ENCODE data around the gene ASB3.

ASB3 gene

GRCh38 chr2:53813151-53813550 lies 26.4 kb upstream of the ASB3 start:
- Mint-ChIP-seq H3K4me1 (ENCODE audit: low read depth) (no peaks in the 10 kb centered on the region), H3K27ac (no peak overlapping the region), H3K36me3 (ENCODE audit: low read depth) (peaks cover 36% of the 10 kb centered on the region), H3K4me3 (no peak overlapping the region), H3K27me3 (ENCODE audit: low read depth) (no peaks in the 10 kb centered on the region), H3K9me3 (no peaks in the 10 kb centered on the region)
- no peak for DNase-seq (ENCODE audit: low spot score)

- Mint-ChIP-seq H3K27ac (no peak overlapping the region), H3K36me3 (ENCODE audit: low read depth) (peaks cover 32% of the 10 kb centered on the region), H3K4me3 (no peak overlapping the region), H3K4me1 (ENCODE audit: low read depth) (no peaks in the 10 kb centered on the region), H3K27me3 (ENCODE audit: low read depth) (no peaks in the 10 kb centered on the region), H3K9me3 (no peaks in the 10 kb centered on the region)
- no peak for DNase-seq (ENCODE audit: low spot score)
These were observed 24.8 kb upstream of the ASB3 start for GRCh38 chr2:53811601-53812000.

- no peak for DNase-seq (ENCODE audit: low spot score)
- Mint-ChIP-seq H3K36me3 (ENCODE audit: low read depth) (peaks cover 53% of the 10 kb centered on the region), H3K9me3 (no peaks in the 10 kb centered on the region), H3K27me3 (ENCODE audit: low read depth) (no peaks in the 10 kb centered on the region), H3K27ac (no peak overlapping the region), H3K4me1 (ENCODE audit: low read depth) (peaks cover 12% of the 10 kb centered on the region), H3K4me3 (no peak overlapping the region)
These were observed 15.9 kb upstream of the ASB3 start for GRCh38 chr2:53802617-53803151.

GRCh38 chr2:53801547-53801946 lies 14.8 kb upstream of the ASB3 start:
- no peak overlapping the region for H3K27ac Mint-ChIP-seq
- H3K9me3 Mint-ChIP-seq = no peaks in the 10 kb centered on the region
- DNase-seq (ENCODE audit: low spot score) = no peak
- peaks cover 12% of the 10 kb centered on the region for H3K4me1 Mint-ChIP-seq (ENCODE audit: low read depth)
- no peak overlapping the region for H3K4me3 Mint-ChIP-seq
- H3K36me3 Mint-ChIP-seq (ENCODE audit: low read depth) = peaks cover 51% of the 10 kb centered on the region
- H3K27me3 Mint-ChIP-seq (ENCODE audit: low read depth) = no peaks in the 10 kb centered on the region

- Mint-ChIP-seq H3K4me1 (ENCODE audit: low read depth) (peaks cover 16% of the 10 kb centered on the region), H3K36me3 (ENCODE audit: low read depth) (peaks cover 30% of the 10 kb centered on the region), H3K27ac (no peak overlapping the region), H3K4me3 (no peak overlapping the region), H3K27me3 (ENCODE audit: low read depth) (no peaks in the 10 kb centered on the region), H3K9me3 (no peaks in the 10 kb centered on the region)
- DNase-seq (ENCODE audit: low spot score) = no peak
These were observed 7.1 kb upstream of the ASB3 start for GRCh38 chr2:53793821-53794220.

GRCh38 chr2:53793261-53793660 lies 6.5 kb upstream of the ASB3 start:
- no peaks in the 10 kb centered on the region for H3K9me3 Mint-ChIP-seq
- H3K36me3 Mint-ChIP-seq (ENCODE audit: low read depth) = peaks cover 27% of the 10 kb centered on the region
- no peak overlapping the region for H3K27ac Mint-ChIP-seq

DNA sequence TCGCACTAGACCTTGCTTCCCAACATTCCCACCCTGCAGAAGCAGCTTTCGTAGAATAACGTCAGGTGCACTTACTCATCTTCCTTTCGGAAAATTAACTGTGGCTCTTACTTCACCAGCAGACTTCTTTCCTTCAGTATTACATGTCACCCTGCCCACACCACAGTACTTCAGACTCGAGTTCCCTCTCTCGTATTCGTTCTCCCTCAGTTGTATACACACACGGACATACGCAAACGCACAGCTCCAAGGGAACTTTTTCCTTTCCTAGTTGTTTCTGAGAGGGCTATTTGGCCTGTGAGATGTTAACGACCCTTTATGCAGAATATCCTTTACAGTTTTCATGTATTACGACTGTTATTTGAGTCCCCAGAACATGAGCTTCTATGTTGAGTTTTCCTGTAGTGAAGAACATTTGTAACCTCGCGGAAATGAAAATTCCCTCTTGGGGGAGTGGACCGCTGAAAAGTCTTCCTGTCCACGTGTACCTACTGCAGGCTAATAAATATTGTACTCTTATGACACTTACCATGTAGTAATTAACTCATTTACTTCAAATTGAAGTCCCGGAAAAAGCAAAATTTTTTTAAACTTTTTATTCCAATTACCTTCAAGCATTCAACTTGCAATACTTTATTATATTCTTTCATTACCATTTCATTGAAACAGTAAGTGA lies 999 bp upstream of the ASB3 start:
- H3K4me3 Mint-ChIP-seq = peak overlapping the region; percentile 96
- peaks cover 36% of the 10 kb centered on the region for H3K4me1 Mint-ChIP-seq (ENCODE audit: low read depth)
- peaks cover 10% of the 10 kb centered on the region for H3K36me3 Mint-ChIP-seq (ENCODE audit: low read depth)
- no peaks in the 10 kb centered on the region for H3K27me3 Mint-ChIP-seq (ENCODE audit: low read depth)
- peak; percentile 33 for DNase-seq (ENCODE audit: low spot score)
- peak overlapping the region; percentile 96 for H3K27ac Mint-ChIP-seq
- H3K9me3 Mint-ChIP-seq = no peaks in the 10 kb centered on the region

More at GRCh38 chr2:53793261-53793660, 6.5 kb upstream of the ASB3 start:
- no peaks in the 10 kb centered on the region for H3K27me3 Mint-ChIP-seq (ENCODE audit: low read depth)
- H3K4me1 Mint-ChIP-seq (ENCODE audit: low read depth) = peaks cover 15% of the 10 kb centered on the region
- DNase-seq (ENCODE audit: low spot score) = no peak
- H3K4me3 Mint-ChIP-seq = no peak overlapping the region

GRCh38 chr2:53786352-53786704 lies 425 bp downstream of the ASB3 start:
- Mint-ChIP-seq H3K4me1 (ENCODE audit: low read depth) (peaks cover 34% of the 10 kb centered on the region), H3K4me3 (peak overlapping the region; percentile 96), H3K27ac (peak overlapping the region; percentile 96), H3K27me3 (ENCODE audit: low read depth) (no peaks in the 10 kb centered on the region), H3K9me3 (no peaks in the 10 kb centered on the region), H3K36me3 (ENCODE audit: low read depth) (peaks cover 18% of the 10 kb centered on the region)
- peak; percentile 39 for DNase-seq (ENCODE audit: low spot score)

DNA sequence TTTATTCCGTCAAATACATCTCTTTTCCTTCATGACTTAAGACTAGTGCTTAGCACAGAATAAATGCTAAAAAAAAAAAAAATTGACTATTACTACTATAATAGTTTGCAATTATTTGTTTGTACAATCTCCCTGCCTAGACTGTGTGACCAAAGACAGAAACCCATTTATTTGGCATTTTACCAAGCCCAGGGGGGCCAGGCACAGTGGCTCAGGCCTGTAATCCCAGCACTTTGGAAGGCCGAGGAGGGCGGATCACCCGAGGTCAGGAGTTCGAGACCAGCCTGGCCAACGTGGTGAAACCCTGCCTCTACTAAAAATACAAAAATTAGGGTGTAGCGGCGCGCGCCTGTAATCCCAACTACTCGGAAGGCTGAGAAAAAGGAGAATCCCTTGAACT lies 1.4 kb downstream of the ASB3 start:
- DNase-seq (ENCODE audit: low spot score) = no peak
- H3K27ac Mint-ChIP-seq = peak overlapping the region; percentile 96
- H3K9me3 Mint-ChIP-seq = no peaks in the 10 kb centered on the region
- peak overlapping the region; percentile 96 for H3K4me3 Mint-ChIP-seq
- peaks cover 27% of the 10 kb centered on the region for H3K4me1 Mint-ChIP-seq (ENCODE audit: low read depth)
- H3K27me3 Mint-ChIP-seq (ENCODE audit: low read depth) = no peaks in the 10 kb centered on the region
- H3K36me3 Mint-ChIP-seq (ENCODE audit: low read depth) = peaks cover 16% of the 10 kb centered on the region

GRCh38 chr2:53784436-53784835 lies 2.3 kb downstream of the ASB3 start:
- Mint-ChIP-seq H3K27me3 (ENCODE audit: low read depth) (no peaks in the 10 kb centered on the region), H3K4me1 (ENCODE audit: low read depth) (peaks cover 26% of the 10 kb centered on the region), H3K9me3 (no peaks in the 10 kb centered on the region), H3K4me3 (peak overlapping the region; percentile 96), H3K27ac (no peak overlapping the region), H3K36me3 (ENCODE audit: low read depth) (peaks cover 24% of the 10 kb centered on the region)
- no peak for DNase-seq (ENCODE audit: low spot score)

- no peaks in the 10 kb centered on the region for H3K27me3 Mint-ChIP-seq (ENCODE audit: low read depth)
- H3K4me3 Mint-ChIP-seq = no peak overlapping the region
- H3K9me3 Mint-ChIP-seq = peaks cover 4% of the 10 kb centered on the region
- H3K4me1 Mint-ChIP-seq (ENCODE audit: low read depth) = peaks cover 28% of the 10 kb centered on the region
- no peak for DNase-seq (ENCODE audit: low spot score)
- peaks cover 34% of the 10 kb centered on the region for H3K36me3 Mint-ChIP-seq (ENCODE audit: low read depth)
- no peak overlapping the region for H3K27ac Mint-ChIP-seq
These were observed 4.1 kb downstream of the ASB3 start for GRCh38 chr2:53782676-53783075.

DNA sequence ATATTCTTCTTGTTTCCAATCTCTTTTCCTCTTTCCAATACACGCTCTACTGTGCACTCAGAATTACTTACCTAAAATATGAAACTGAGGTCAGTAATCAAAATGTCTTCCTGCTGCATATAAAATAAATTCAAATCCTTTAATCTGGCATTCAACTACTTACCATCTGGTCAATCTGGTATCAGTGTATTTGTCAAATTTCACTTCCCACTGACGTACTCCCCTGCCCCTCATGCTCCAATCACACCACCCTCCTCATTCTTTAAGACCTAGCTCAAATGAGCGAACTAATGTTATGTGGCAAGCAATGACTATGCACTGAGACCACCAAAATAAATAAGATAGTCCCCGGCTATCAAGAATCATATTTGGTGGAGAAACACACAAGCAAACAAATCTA lies 6.7 kb downstream of the ASB3 start:
- H3K9me3 Mint-ChIP-seq = peaks cover 4% of the 10 kb centered on the region
- H3K4me1 Mint-ChIP-seq (ENCODE audit: low read depth) = peaks cover 29% of the 10 kb centered on the region
- no peak for DNase-seq (ENCODE audit: low spot score)
- H3K4me3 Mint-ChIP-seq = no peak overlapping the region
- H3K27me3 Mint-ChIP-seq (ENCODE audit: low read depth) = no peaks in the 10 kb centered on the region
- H3K27ac Mint-ChIP-seq = no peak overlapping the region
- peaks cover 38% of the 10 kb centered on the region for H3K36me3 Mint-ChIP-seq (ENCODE audit: low read depth)

GRCh38 chr2:53778536-53779162 lies 8.1 kb downstream of the ASB3 start:
- H3K4me3 Mint-ChIP-seq = no peak overlapping the region
- DNase-seq (ENCODE audit: low spot score) = no peak
- H3K36me3 Mint-ChIP-seq (ENCODE audit: low read depth) = peaks cover 41% of the 10 kb centered on the region
- peaks cover 4% of the 10 kb centered on the region for H3K9me3 Mint-ChIP-seq
- H3K4me1 Mint-ChIP-seq (ENCODE audit: low read depth) = peaks cover 22% of the 10 kb centered on the region
- no peak overlapping the region for H3K27ac Mint-ChIP-seq
- H3K27me3 Mint-ChIP-seq (ENCODE audit: low read depth) = no peaks in the 10 kb centered on the region

GRCh38 chr2:53777134-53777533 lies 9.6 kb downstream of the ASB3 start:
- Mint-ChIP-seq H3K9me3 (peaks cover 4% of the 10 kb centered on the region), H3K36me3 (ENCODE audit: low read depth) (peaks cover 44% of the 10 kb centered on the region), H3K27me3 (ENCODE audit: low read depth) (no peaks in the 10 kb centered on the region), H3K4me3 (no peak overlapping the region), H3K27ac (peak overlapping the region; percentile 52), H3K4me1 (ENCODE audit: low read depth) (peaks cover 22% of the 10 kb centered on the region)
- no peak for DNase-seq (ENCODE audit: low spot score)

Data from T-helper 2 cell treated with Interferon-gamma antibody and Interleukin-4, amounts not matched to agents 5 μg/mL and 100 μg/mL, for 36 hours (primary cell).